Panc1 (cell line): ENCODE measurements around the gene NOL4L. TPM values are rescaled to one million over a fixed set of nuclear protein-coding genes. Genes with fewer than 3 reads are reported as not detected.
"Not testable (repeated sequence)": the region's sequence is repeated elsewhere in the genome, so short reads cannot be mapped to it uniquely, and the experiment has no call there.

Source experiments
- ATAC-seq: fragments of 200-7000 bp; cut with Tn5 transposase; 2 replicates; pipeline ENCODE4 v1.9.1; 2020; ENCODE audit warnings: mild to moderate bottlenecking, moderate library complexity
- BruUV-seq: library from RNA; stranded (reverse); fragments of 400-500 nt; replicated peaks from 2 replicates; lab custom pipeline; 2021; lab: Mats Ljungman, UMichigan
- CTCF ChIA-PET: fragments of 300-600 bp; sonication (Branson Sonifier 250); formaldehyde crosslinking; loops from one replicate; lab custom pipeline; 2022; ENCODE audit warnings: antibody characterized with exemption; lab: Charles Lee
- POLR2A ChIA-PET: fragments of 300-600 bp; sonication (Branson Sonifier 250); formaldehyde crosslinking; loops from one replicate; lab custom pipeline; 2022; ENCODE audit warnings: antibody characterized with exemption; lab: Charles Lee
- DNase-seq: peaks from one replicate; pipeline ENCODE4 v3.0.0-alpha.2; 2010; ENCODE audit warnings: low read depth, low spot score
- H3K27ac ChIP-seq: 2 replicates; pipeline ENCODE4 v1.5.1; 2011; ENCODE audit warnings: mild to moderate bottlenecking, low read length, inconsistent platforms
- H3K27me3 ChIP-seq: fragments of 200-500 bp; sonication (Bioruptor generic); 2 replicates; pipeline ENCODE4 v1.6.0; 2014; ENCODE audit warnings: low read length, inconsistent platforms; ENCODE audit not compliant: control insufficient read depth, insufficient read depth
- H3K36me3 ChIP-seq: fragments of 200-500 bp; sonication (Bioruptor generic); 2 replicates; pipeline ENCODE4 v1.5.1; 2014; ENCODE audit warnings: inconsistent platforms, mild to moderate bottlenecking, low read length, moderate library complexity; ENCODE audit not compliant: control insufficient read depth, insufficient read depth
- H3K4me1 ChIP-seq: 2 replicates; pipeline ENCODE4 v1.5.1; 2011; ENCODE audit warnings: inconsistent platforms, mild to moderate bottlenecking, low read length, moderate library complexity; ENCODE audit not compliant: control insufficient read depth, insufficient read depth
- H3K4me3 ChIP-seq, 2 experiments: 2 replicates each; pipeline ENCODE4 v1.5.1; 2011 to 2012; ENCODE audit warnings: low read depth in 2 of 2, low read length in 2 of 2, mild to moderate bottlenecking in 2 of 2, inconsistent platforms in 1 of 2, moderate library complexity in 1 of 2
- H3K9me3 ChIP-seq: fragments of 200-500 bp; sonication (Bioruptor generic); 2 replicates; pipeline ENCODE4 v1.5.1; 2014; ENCODE audit warnings: low read depth, mild to moderate bottlenecking, inconsistent platforms, low read length, moderate library complexity; ENCODE audit not compliant: control insufficient read depth, insufficient read depth
- CTCF ChIP-seq: fragments of 450-650 bp; IDR thresholded peaks from 2 replicates; pipeline ENCODE4 v1.5.1; 2017; ENCODE audit warnings: mild to moderate bottlenecking
- POLR2AphosphoS5 ChIP-seq: IDR thresholded peaks from 2 replicates; pipeline ENCODE4 v1.6.1; 2012; ENCODE audit warnings: mild to moderate bottlenecking, low read depth, low read length, moderate library complexity
- SIN3A ChIP-seq: IDR thresholded peaks from 2 replicates; pipeline ENCODE4 v1.6.1; 2012; ENCODE audit warnings: low read depth, mild to moderate bottlenecking, low read length, moderate library complexity, borderline replicate concordance; ENCODE audit not compliant: insufficient read depth
- TCF7L2 ChIP-seq: IDR thresholded peaks from 2 replicates; pipeline ENCODE4 v1.6.1; 2011; ENCODE audit warnings: mild to moderate bottlenecking, low read depth, low read length, inconsistent platforms
- in situ Hi-C: cut with HindIII; loops from 2 replicates; pipeline ENCODE4 v1.10.0; 2016; ENCODE audit warnings: low sequenced_read_pairs, low pct_unique_long_range_greater_than_20kb
- intact Hi-C: fragments of 100-400 bp; cut with micrococcal nuclease; formaldehyde crosslinking; loops from one replicate; pipeline ENCODE4 v1.10.0; 2022; ENCODE audit not compliant: unreplicated experiment
- total RNA-seq: library from RNA; stranded (reverse); gene quantifications from one replicate; pipeline ENCODE4 v1.2.1, GENCODE V29; 2021; ENCODE audit not compliant: unreplicated experiment
- TF ChIP-seq, protein P1 (sequence below), 2 experiments: IDR thresholded peaks; 2 replicates each; pipeline ENCODE4 v1.6.1; 2011 to 2012; ENCODE audit warnings: low read depth in 2 of 2, control low read depth in 1 of 2, low read length in 1 of 2, mild to moderate bottlenecking in 1 of 2, moderate library complexity in 1 of 2; ENCODE audit not compliant: insufficient read depth in 1 of 2

NOL4L gene
- total RNA-seq, 1 experiment from 2014 or later, result 21.6 TPM

DNA sequence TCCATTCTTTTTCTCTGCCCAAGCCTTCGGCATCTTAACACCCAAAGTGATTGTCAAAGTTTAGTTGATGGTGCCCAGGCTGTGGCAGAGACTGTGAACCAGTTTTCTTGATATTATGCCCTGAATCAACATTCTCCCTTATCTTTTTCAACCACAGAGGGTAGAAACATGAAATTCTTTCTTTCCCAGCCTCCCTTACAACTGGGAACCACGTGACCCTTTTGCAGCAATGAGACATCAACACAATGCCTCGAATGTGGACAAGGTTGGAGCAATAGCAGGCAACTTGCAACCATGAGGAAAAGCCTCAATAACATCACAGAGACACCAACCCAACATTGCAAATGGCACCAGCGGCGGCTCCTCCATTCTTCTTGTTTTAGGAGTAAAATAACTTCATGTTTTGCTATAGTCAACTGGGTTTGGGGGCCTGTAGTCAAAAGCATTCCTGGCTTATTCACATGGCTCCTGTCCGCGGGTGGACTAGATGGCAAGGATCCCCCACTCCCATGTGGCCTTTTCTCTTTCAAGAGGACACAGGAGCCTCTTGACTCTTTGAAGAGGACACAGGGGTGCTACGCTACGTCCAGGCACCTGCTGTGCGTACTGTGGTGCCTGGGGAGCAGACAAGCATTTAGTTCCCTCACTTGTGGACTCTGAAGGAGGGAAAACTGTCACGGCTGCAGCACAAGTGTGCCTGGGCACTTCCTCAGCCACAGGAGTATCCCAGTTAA, 90.5 kb downstream of the NOL4L start:
- no peak for TF ChIP-seq TCF7L2
- no peak for TF ChIP-seq CTCF
- TF ChIP-seq, protein P1, sequence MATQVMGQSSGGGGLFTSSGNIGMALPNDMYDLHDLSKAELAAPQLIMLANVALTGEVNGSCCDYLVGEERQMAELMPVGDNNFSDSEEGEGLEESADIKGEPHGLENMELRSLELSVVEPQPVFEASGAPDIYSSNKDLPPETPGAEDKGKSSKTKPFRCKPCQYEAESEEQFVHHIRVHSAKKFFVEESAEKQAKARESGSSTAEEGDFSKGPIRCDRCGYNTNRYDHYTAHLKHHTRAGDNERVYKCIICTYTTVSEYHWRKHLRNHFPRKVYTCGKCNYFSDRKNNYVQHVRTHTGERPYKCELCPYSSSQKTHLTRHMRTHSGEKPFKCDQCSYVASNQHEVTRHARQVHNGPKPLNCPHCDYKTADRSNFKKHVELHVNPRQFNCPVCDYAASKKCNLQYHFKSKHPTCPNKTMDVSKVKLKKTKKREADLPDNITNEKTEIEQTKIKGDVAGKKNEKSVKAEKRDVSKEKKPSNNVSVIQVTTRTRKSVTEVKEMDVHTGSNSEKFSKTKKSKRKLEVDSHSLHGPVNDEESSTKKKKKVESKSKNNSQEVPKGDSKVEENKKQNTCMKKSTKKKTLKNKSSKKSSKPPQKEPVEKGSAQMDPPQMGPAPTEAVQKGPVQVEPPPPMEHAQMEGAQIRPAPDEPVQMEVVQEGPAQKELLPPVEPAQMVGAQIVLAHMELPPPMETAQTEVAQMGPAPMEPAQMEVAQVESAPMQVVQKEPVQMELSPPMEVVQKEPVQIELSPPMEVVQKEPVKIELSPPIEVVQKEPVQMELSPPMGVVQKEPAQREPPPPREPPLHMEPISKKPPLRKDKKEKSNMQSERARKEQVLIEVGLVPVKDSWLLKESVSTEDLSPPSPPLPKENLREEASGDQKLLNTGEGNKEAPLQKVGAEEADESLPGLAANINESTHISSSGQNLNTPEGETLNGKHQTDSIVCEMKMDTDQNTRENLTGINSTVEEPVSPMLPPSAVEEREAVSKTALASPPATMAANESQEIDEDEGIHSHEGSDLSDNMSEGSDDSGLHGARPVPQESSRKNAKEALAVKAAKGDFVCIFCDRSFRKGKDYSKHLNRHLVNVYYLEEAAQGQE (IDR thresholded peaks at IDR 0.05; ENCODE audit: insufficient read depth in 1 of 2, low read depth in 2 of 2, low read length in 1 of 2), result no peak
- BruUV-seq, result no TSS peak
- ChIA-PET POLR2A (no interaction called here), CTCF (interaction anchor here (0.7 kb wide), 1 partner anchor 29 kb away, joined by 9 read pairs; no protein-coding TSS in a partner anchor)
- Histone ChIP-seq H3K9me3 (no peaks in the 10 kb centered on the region), H3K4me3 (no peak overlapping the region), H3K36me3 (no peaks in the 10 kb centered on the region), H3K27ac (no peak overlapping the region), H3K4me1 (no peaks in the 10 kb centered on the region), H3K27me3 (no peaks in the 10 kb centered on the region)
- no peak for ATAC-seq
- in situ Hi-C loops, result no loop called here
- intact Hi-C loops, result no loop called here
- no peak for DNase-seq

DNA sequence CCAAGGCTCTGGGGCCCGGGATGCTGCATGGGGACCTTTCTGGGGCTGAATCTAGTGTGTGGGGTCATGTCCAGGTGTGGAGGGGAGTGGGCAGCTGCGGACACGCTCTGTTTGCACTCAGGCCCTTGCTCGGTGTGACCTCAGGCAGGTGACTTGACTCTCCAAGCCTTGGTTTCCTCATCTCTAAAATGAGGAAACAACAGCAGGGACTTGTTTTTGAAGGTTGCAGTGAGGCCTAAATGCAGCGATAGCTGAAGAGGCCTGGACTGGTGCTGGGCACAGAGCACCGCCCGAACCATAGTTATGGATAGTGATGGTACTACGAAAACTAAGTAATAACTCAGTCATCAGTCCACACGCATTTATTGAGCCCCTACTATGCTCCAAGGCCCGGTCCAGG, 91.8 kb downstream of the NOL4L start:
- no TSS peak for BruUV-seq
- POLR2A ChIA-PET, result no interaction called here
- TF ChIP-seq SIN3A (no peak), POLR2AphosphoS5 (no peak), TCF7L2 (no peak), CTCF (no peak)
- TF ChIP-seq, protein P1 (IDR thresholded peaks at IDR 0.05; ENCODE audit: insufficient read depth in 1 of 2, low read depth in 2 of 2, low read length in 1 of 2), result no peak
- H3K9me3 ChIP-seq, result no peaks in the 10 kb centered on the region
- H3K27me3 ChIP-seq, result no peaks in the 10 kb centered on the region
- ATAC-seq (no peak), DNase-seq (no peak)
- intact Hi-C loops, result no loop called here
- no peak overlapping the region for H3K4me3 ChIP-seq
- H3K27ac ChIP-seq, result no peak overlapping the region
- CTCF ChIA-PET, result no interaction called here
- H3K36me3 ChIP-seq, result no peaks in the 10 kb centered on the region
- in situ Hi-C loops, result no loop called here
- H3K4me1 ChIP-seq, result no peaks in the 10 kb centered on the region

GRCh38 chr20:32491764-32492151, 93.4 kb downstream of the NOL4L start:
- in situ Hi-C loops, ATAC-seq, CTCF ChIA-PET, H3K4me3 ChIP-seq, H3K36me3 ChIP-seq, H3K9me3 ChIP-seq, BruUV-seq, POLR2A ChIA-PET, intact Hi-C loops, H3K4me1 ChIP-seq, DNase-seq, H3K27me3 ChIP-seq, H3K27ac ChIP-seq: not testable (repeated sequence)
